BJ (cell line): ENCODE measurements around the gene MUC5B. TPM values are rescaled to one million over a fixed set of nuclear protein-coding genes. Genes with fewer than 3 reads are reported as not detected.

Experiments used
- CTCF ChIA-PET: fragments of 350-600 bp; formaldehyde crosslinking; extraction: SDS; loops from one replicate; lab custom pipeline; 2021; ENCODE audit warnings: antibody characterized with exemption, inconsistent platforms; lab: Yijun Ruan, JAX
- POLR2A ChIA-PET: fragments of 300-600 bp; sonication (Branson Sonifier 250); formaldehyde crosslinking; extraction: SDS; loops from one replicate; lab custom pipeline; 2021; ENCODE audit warnings: antibody characterized with exemption; lab: Charles Lee
- DNase-seq: peaks from one replicate; pipeline ENCODE4 v3.0.0-alpha.2; 2011; ENCODE audit warnings: low read depth
- H3K27me3 ChIP-seq: 2 replicates; pipeline ENCODE4 v1.6.0; 2011; ENCODE audit warnings: low read length; ENCODE audit not compliant: control insufficient read depth, insufficient read depth
- H3K36me3 ChIP-seq: 2 replicates; pipeline ENCODE4 v1.5.1; 2011; ENCODE audit warnings: low read length; ENCODE audit not compliant: control insufficient read depth, insufficient read depth
- H3K4me3 ChIP-seq: 2 replicates; pipeline ENCODE4 v1.5.1; 2011; ENCODE audit warnings: low read depth, mild to moderate bottlenecking, control low read depth, low read length
- CTCF ChIP-seq: IDR thresholded peaks from 2 replicates; pipeline ENCODE4 v1.5.1; 2011; ENCODE audit warnings: low read depth, mild to moderate bottlenecking, control low read depth, inconsistent platforms, low read length, moderate library complexity; ENCODE audit not compliant: insufficient read depth
- polyA plus RNA-seq: library from polyadenylated mRNA; depleted of rRNA; stranded (reverse); fragments of >200 nt; gene quantifications from 2 replicates; pipeline ENCODE4 v1.2.3, GENCODE V29; 2011

The MUC5B gene
- polyA plus RNA-seq, 1 experiment, result not detected

- H3K27me3 ChIP-seq, result no peaks in the 10 kb centered on the region
- no peak for DNase-seq
- H3K4me3 ChIP-seq, result no peak overlapping the region
- TF ChIP-seq CTCF, result no peak
- ChIA-PET POLR2A (no interaction called here), CTCF (interaction anchor here (0.9 kb wide), 1 partner anchor 214 kb away, joined by 3 read pairs; no protein-coding TSS in a partner anchor)
- peaks cover 6% of the 10 kb centered on the region for H3K36me3 ChIP-seq
Observed at GRCh38 chr11:1301220-1302000, 78.5 kb downstream of the MUC5B start.

DNA sequence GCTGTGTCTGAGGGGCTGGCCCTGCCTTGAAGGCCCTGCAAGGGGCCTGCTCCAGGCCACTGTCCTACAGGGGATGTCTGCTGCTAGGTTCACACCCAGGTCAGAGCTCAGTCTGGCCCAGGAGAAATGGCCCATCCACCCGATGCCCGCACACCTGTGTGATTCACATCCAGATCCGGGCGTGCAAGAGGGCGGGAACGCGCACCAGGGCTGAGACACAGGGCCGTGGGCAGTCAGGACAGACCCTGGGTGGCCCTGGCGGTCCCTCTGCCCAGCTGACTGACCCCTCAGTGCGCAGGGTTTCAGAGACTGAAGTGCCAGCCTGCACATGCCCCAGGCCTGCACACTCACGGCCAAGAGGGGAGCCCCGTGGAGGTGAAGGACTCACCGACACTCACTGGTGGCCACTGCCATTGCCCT is 79.2 kb downstream of the MUC5B start:
- no peak for DNase-seq
- no peak overlapping the region for H3K4me3 ChIP-seq
- POLR2A ChIA-PET, result no interaction called here
- no peaks in the 10 kb centered on the region for H3K27me3 ChIP-seq
- peaks cover 6% of the 10 kb centered on the region for H3K36me3 ChIP-seq
- TF ChIP-seq CTCF, result no peak
- CTCF ChIA-PET, result interaction anchor here (0.9 kb wide), 1 partner anchor 213 kb away, joined by 3 read pairs; no protein-coding TSS in a partner anchor

- Histone ChIP-seq H3K4me3 (no peak overlapping the region), H3K36me3 (peaks cover 10% of the 10 kb centered on the region), H3K27me3 (no peaks in the 10 kb centered on the region)
- ChIA-PET POLR2A (no interaction called here), CTCF (no interaction called here)
- TF ChIP-seq CTCF, result no peak
- no peak for DNase-seq
Observed at GRCh38 chr11:1302461-1303125, 79.7 kb downstream of the MUC5B start.

- ChIA-PET CTCF (no interaction called here), POLR2A (no interaction called here)
- no peak for DNase-seq
- Histone ChIP-seq H3K27me3 (no peaks in the 10 kb centered on the region), H3K4me3 (no peak overlapping the region), H3K36me3 (peaks cover 10% of the 10 kb centered on the region)
- TF ChIP-seq CTCF, result 0 out of 2 replicates have a peak, but pooled peaks have one; percentile 10
Observed at GRCh38 chr11:1303126-1303821, 80.4 kb downstream of the MUC5B start.

DNA sequence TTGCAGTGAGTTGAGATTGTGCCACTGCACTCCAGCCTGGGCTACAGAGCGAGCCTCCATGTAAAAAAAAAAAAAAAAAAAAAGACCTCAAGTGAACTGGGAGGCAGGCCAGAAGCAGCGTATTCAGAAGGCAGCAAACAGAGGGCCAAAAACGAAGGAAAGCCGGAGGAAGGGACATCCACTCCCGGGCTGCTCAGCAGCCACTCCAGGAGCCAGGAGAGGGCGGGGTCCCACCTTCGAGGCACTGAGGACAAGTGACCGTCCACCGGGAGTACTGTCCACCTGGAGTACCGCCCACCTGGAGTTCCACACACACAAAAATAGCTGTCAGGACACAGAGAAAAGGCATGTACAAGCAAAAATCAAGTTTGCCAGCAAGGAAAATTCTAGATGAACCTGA is 81.1 kb downstream of the MUC5B start:
- TF ChIP-seq CTCF, result no peak
- no peak for DNase-seq
- POLR2A ChIA-PET, result no interaction called here
- CTCF ChIA-PET, result no interaction called here
- H3K36me3 ChIP-seq, result peaks cover 10% of the 10 kb centered on the region
- H3K27me3 ChIP-seq, result no peaks in the 10 kb centered on the region
- no peak overlapping the region for H3K4me3 ChIP-seq
